ENCODE measurements around the gene SLC30A4. TPM values are rescaled to one million over a fixed set of nuclear protein-coding genes. Genes with fewer than 3 reads are reported as not detected.

SLC30A4 gene
- total RNA-seq, 2 donors from 2014 or later = 0.53 to 1.2 TPM

DNA sequence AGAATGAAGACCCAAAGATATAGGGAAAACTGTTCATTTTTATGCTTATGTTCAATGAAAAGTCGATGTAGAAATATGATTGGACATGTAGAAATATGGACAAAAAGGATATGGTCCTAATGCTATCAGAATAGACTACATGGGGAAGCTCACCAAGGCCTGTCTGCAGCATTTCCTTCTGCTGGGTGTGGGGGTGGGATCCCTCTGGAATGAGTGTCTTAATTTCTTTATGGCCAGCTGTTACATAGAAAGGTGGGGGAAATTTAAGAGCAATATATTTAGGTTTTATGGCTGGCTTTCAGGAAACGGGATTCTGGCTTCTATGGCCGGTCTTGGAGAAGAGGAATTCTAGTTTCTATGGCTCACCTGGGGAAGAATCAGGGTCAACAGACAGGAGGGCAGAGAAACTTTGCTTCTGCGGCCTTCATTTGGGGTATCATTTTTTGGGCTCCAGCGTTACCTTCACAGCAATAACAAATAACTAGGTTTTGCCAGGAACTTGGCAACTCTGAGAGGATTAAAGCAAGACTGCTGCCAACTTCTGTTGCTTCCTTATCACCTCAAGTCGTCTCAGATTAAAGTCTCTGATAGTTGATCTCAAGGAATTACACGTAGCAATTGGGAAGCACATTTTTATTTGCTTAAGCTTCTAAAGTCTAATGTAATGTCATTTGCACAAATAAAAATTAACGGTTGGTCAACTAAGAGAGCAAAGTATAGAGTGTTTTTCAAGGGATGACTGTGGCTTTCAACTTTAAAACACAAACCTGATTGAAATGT is 87.2 kb downstream of the SLC30A4 start:
- Histone ChIP-seq H3K9ac (ENCODE audit: extremely low read depth, low read length, poor library complexity, severe bottlenecking) (no peak overlapping the region), H3K36me3 (ENCODE audit: control insufficient read depth, insufficient read depth, low read length) (no peaks in the 10 kb centered on the region), H3K27ac (ENCODE audit: low read depth, low read length) (no peak overlapping the region), H3K9me3 (ENCODE audit: control insufficient read depth, low read length) (no peaks in the 10 kb centered on the region), H3K4me1 (ENCODE audit: control insufficient read depth, insufficient read depth, low read length) (no peaks in the 10 kb centered on the region), H3K27me3 (ENCODE audit: control insufficient read depth, insufficient read depth, low read length, poor library complexity, severe bottlenecking) (peaks cover 47% of the 10 kb centered on the region), H3K4me3 (ENCODE audit: low read length) (no peak overlapping the region)
- Mint-ChIP-seq H3K4me1 (peaks cover 6% of the 10 kb centered on the region), H3K27me3 (ENCODE audit: insufficient read depth) (peaks cover 78% of the 10 kb centered on the region), H3K4me3 (no peak overlapping the region), H3K27ac (no peak overlapping the region), H3K36me3 (ENCODE audit: low read depth) (no peaks in the 10 kb centered on the region), H3K9me3 (no peaks in the 10 kb centered on the region)
- 82 to 88% methylated on average over 8 of the region's 8 CpGs for WGBS, 2 experiments (ENCODE audit: insufficient coverage in 1 of 2, insufficient read length in 1 of 2)
- no peak for TF ChIP-seq CTCF (conservative IDR thresholded peaks at IDR 0.05)
- no peak for DNase-seq

GRCh38 chr15:45434078-45434567 is 88.4 kb downstream of the SLC30A4 start:
- H3K36me3 Mint-ChIP-seq (ENCODE audit: low read depth) = no peaks in the 10 kb centered on the region
- no peak for DNase-seq
- H3K9me3 Mint-ChIP-seq = no peaks in the 10 kb centered on the region
- H3K27ac Mint-ChIP-seq = no peak overlapping the region
- H3K27me3 Mint-ChIP-seq (ENCODE audit: insufficient read depth) = peaks cover 84% of the 10 kb centered on the region
- Histone ChIP-seq H3K27me3 (ENCODE audit: control insufficient read depth, insufficient read depth, low read length, poor library complexity, severe bottlenecking) (peaks cover 59% of the 10 kb centered on the region), H3K36me3 (ENCODE audit: control insufficient read depth, insufficient read depth, low read length) (no peaks in the 10 kb centered on the region), H3K27ac (ENCODE audit: low read depth, low read length) (no peak overlapping the region), H3K9ac (ENCODE audit: extremely low read depth, low read length, poor library complexity, severe bottlenecking) (no peak overlapping the region), H3K4me1 (ENCODE audit: control insufficient read depth, insufficient read depth, low read length) (no peaks in the 10 kb centered on the region), H3K9me3 (ENCODE audit: control insufficient read depth, low read length) (no peaks in the 10 kb centered on the region), H3K4me3 (ENCODE audit: low read length) (no peak overlapping the region)
- TF ChIP-seq CTCF (conservative IDR thresholded peaks at IDR 0.05) = no peak
- peaks cover 6% of the 10 kb centered on the region for H3K4me1 Mint-ChIP-seq
- 90 to 100% methylated on average over 1 to 2 of the region's 2 CpGs for WGBS, 2 experiments (ENCODE audit: insufficient coverage in 1 of 2, insufficient read length in 1 of 2)
- no peak overlapping the region for H3K4me3 Mint-ChIP-seq

- Histone ChIP-seq H3K4me1 (ENCODE audit: control insufficient read depth, insufficient read depth, low read length) (no peaks in the 10 kb centered on the region), H3K9me3 (ENCODE audit: control insufficient read depth, low read length) (no peaks in the 10 kb centered on the region), H3K4me3 (ENCODE audit: low read length) (no peak overlapping the region), H3K9ac (ENCODE audit: extremely low read depth, low read length, poor library complexity, severe bottlenecking) (no peak overlapping the region), H3K27ac (ENCODE audit: low read depth, low read length) (no peak overlapping the region), H3K27me3 (ENCODE audit: control insufficient read depth, insufficient read depth, low read length, poor library complexity, severe bottlenecking) (peaks cover 70% of the 10 kb centered on the region), H3K36me3 (ENCODE audit: control insufficient read depth, insufficient read depth, low read length) (no peaks in the 10 kb centered on the region)
- WGBS, 2 experiments (ENCODE audit: insufficient coverage in 1 of 2, insufficient read length in 1 of 2) = 50 to 53% methylated on average over 2 of the region's 2 CpGs
- no peak for TF ChIP-seq CTCF (conservative IDR thresholded peaks at IDR 0.05)
- Mint-ChIP-seq H3K4me3 (no peak overlapping the region), H3K36me3 (ENCODE audit: low read depth) (no peaks in the 10 kb centered on the region), H3K27ac (no peak overlapping the region), H3K4me1 (peaks cover 6% of the 10 kb centered on the region), H3K9me3 (no peaks in the 10 kb centered on the region), H3K27me3 (ENCODE audit: insufficient read depth) (peaks cover 79% of the 10 kb centered on the region)
- peak; percentile 59 for DNase-seq
Measured at GRCh38 chr15:45431511-45431910, 91.0 kb downstream of the SLC30A4 start.
